A549 (cell line): ENCODE data around the gene CHI3L1. TPM values are rescaled to one million over a fixed set of nuclear protein-coding genes. Genes with fewer than 3 reads are reported as not detected.

Source experiments
- ATAC-seq, 2 experiments: fragments of 200-7000 bp in 1 of 2; fragments of >200 bp in 1 of 2; cut with Nextera tagmentation in 1 of 2; cut with Tn5 transposase in 1 of 2; 3 replicates each; pipeline versions ENCODE4 v1.8.0 to v1.9.1; 2018 to 2020; ENCODE audit warnings: mild to moderate bottlenecking in 1 of 2, moderate library complexity in 1 of 2
- CTCF ChIA-PET: fragments of 300-600 bp; sonication (Branson Sonifier 250); formaldehyde crosslinking; extraction: SDS; loops from one replicate; lab custom pipeline; 2021; ENCODE audit warnings: antibody characterized with exemption, inconsistent platforms; lab: Yijun Ruan, JAX
- POLR2A ChIA-PET: fragments of 350-600 bp; formaldehyde crosslinking; extraction: SDS; loops from one replicate; lab custom pipeline; 2021; ENCODE audit warnings: antibody characterized with exemption, inconsistent platforms; lab: Yijun Ruan, JAX
- DNase-seq, 2 experiments: peaks; one replicate each; pipeline versions ENCODE4 v3.0.0 to v3.0.0-alpha.2; 2011 to 2016; ENCODE audit warnings: low read depth in 1 of 2, low spot score in 1 of 2
- FAIRE-seq: peaks from 2 replicates; lab custom pipeline; 2011; peaks lifted over from hg19 to GRCh38; lab: Jason Lieb, UNC
- H3K27ac ChIP-seq, 2 experiments: fragments of >200 bp; sonication (Bioruptor Twin); formaldehyde crosslinking; 3 replicates each; pipeline ENCODE4 v1.5.1; 2016 to 2017
- H3K4me1 ChIP-seq: fragments of >200 bp; sonication (Bioruptor Twin); formaldehyde crosslinking; 3 replicates; pipeline ENCODE4 v1.6.1; 2016
- H3K4me2 ChIP-seq: fragments of >200 bp; sonication (Bioruptor Twin); formaldehyde crosslinking; 3 replicates; pipeline ENCODE4 v1.6.1; 2016
- H3K4me3 ChIP-seq: fragments of >200 bp; sonication (Bioruptor Twin); formaldehyde crosslinking; 3 replicates; pipeline ENCODE4 v1.5.1; 2016
- H3K9me3 ChIP-seq: fragments of >200 bp; sonication (Bioruptor Twin); formaldehyde crosslinking; 3 replicates; pipeline ENCODE4 v1.6.1; 2016
- BCL3 ChIP-seq: fragments of >200 bp; sonication (Bioruptor Twin); formaldehyde crosslinking; IDR thresholded peaks from 3 replicates; pipeline ENCODE4 v1.6.1; 2016
- CBX2 ChIP-seq: fragments of 200-600 bp; sonication (generic); IDR thresholded peaks from 2 replicates; pipeline ENCODE4 v1.6.1; 2016; ENCODE audit warnings: low read depth, mild to moderate bottlenecking, borderline replicate concordance
- E2F6 ChIP-seq: IDR thresholded peaks from 2 replicates; pipeline ENCODE4 v1.6.1; 2012; ENCODE audit warnings: low read depth, borderline replicate concordance
- EHF ChIP-seq: fragments of 250-450 bp; sonication (Bioruptor Pico); IDR thresholded peaks from 2 replicates; pipeline ENCODE4 v1.5.0; 2020; ENCODE audit warnings: mild to moderate bottlenecking
- HDAC2 ChIP-seq: fragments of 200-600 bp; sonication (generic); IDR thresholded peaks from 2 replicates; pipeline ENCODE4 v1.6.1; 2016
- HES2 ChIP-seq: fragments of >200 bp; sonication (Bioruptor Twin); formaldehyde crosslinking; IDR thresholded peaks from 2 replicates; pipeline ENCODE4 v1.6.1; 2016
- HEYL ChIP-seq: fragments of 250-450 bp; sonication (Bioruptor Pico); IDR thresholded peaks from 2 replicates; pipeline ENCODE4 v1.8.0; 2021; ENCODE audit warnings: mild to moderate bottlenecking, moderate library complexity
- HMGXB4 ChIP-seq: fragments of 250-450 bp; sonication (Bioruptor Pico); IDR thresholded peaks from 2 replicates; pipeline ENCODE4 v1.5.0; 2021; ENCODE audit warnings: mild to moderate bottlenecking, moderate library complexity, borderline replicate concordance
- HOXA7 ChIP-seq: fragments of 250-450 bp; sonication (Bioruptor Pico); IDR thresholded peaks from 2 replicates; pipeline ENCODE4 v1.5.0; 2020; ENCODE audit warnings: mild to moderate bottlenecking, moderate library complexity
- JUNB ChIP-seq: fragments of >200 bp; sonication (Bioruptor Twin); formaldehyde crosslinking; IDR thresholded peaks from 2 replicates; pipeline ENCODE4 v1.6.1; 2016
- KDM1A ChIP-seq: fragments of 200-600 bp; sonication (generic); IDR thresholded peaks from 2 replicates; pipeline ENCODE4 v1.6.1; 2016; ENCODE audit warnings: low read depth, mild to moderate bottlenecking
- NR3C1 ChIP-seq: fragments of >200 bp; sonication (Bioruptor Twin); formaldehyde crosslinking; IDR thresholded peaks from 3 replicates; pipeline ENCODE4 v1.6.1; 2017
- PHF8 ChIP-seq: fragments of 200-600 bp; sonication (generic); IDR thresholded peaks from 2 replicates; pipeline ENCODE4 v1.6.1; 2016; ENCODE audit warnings: low read depth, mild to moderate bottlenecking, antibody characterized with exemption, moderate library complexity, borderline replicate concordance
- RCOR1 ChIP-seq: fragments of 150-350 bp; IDR thresholded peaks from 2 replicates; pipeline ENCODE4 v1.6.1; 2014; ENCODE audit warnings: antibody characterized with exemption, low read length, low read depth
- REST ChIP-seq: fragments of 200-600 bp; sonication (generic); IDR thresholded peaks from 2 replicates; pipeline ENCODE4 v1.6.1; 2016; ENCODE audit warnings: antibody characterized with exemption, mild to moderate bottlenecking, moderate library complexity
- SMC3 ChIP-seq: fragments of >200 bp; sonication (Bioruptor Twin); formaldehyde crosslinking; IDR thresholded peaks from 3 replicates; pipeline ENCODE4 v1.6.1; 2018; ENCODE audit warnings: inconsistent platforms
- WGBS: methylation state at CpG from one replicate; pipeline ENCODE4 v1.1.6; 2017; ENCODE audit errors: missing lambda C conversion rate; 5-methylcytosine and 5-hydroxymethylcytosine counted together
- polyA plus RNA-seq, 4 experiments: library from polyadenylated mRNA; depleted of rRNA in 3 of 4; stranded (reverse); fragments of >200 nt; fragmentation: RNase III in 1 of 4; extraction: RNeasy Plus Mini Kit Qiagen cat#74134 plus additional on column Dnase treatment in 1 of 4; gene quantifications; 2 replicates in 3 of 4; 3 replicates in 1 of 4; pipeline ENCODE4 v1.2.3, GENCODE V29; 2011 to 2017

Gene CHI3L1
- polyA plus RNA-seq, 2 of the 4 experiments (the other 2 are of a cell fraction): 0.04 TPM; not detected in 1

- no peak for TF ChIP-seq HMGXB4
- TF ChIP-seq, all 56 proteins: peak for 0
Measured at GRCh38 chr1:203208181-203208580, 21.7 kb upstream of the CHI3L1 start (continued).

GRCh38 chr1:203207751-203208150, 21.2 kb upstream of the CHI3L1 start:
- Histone ChIP-seq H3K27ac (no peak overlapping the region), H3K4me2 (no peak overlapping the region), H3K4me1 (no peaks in the 10 kb centered on the region), H3K9me3 (no peaks in the 10 kb centered on the region), H3K4me3 (no peak overlapping the region)
- ChIA-PET POLR2A (no interaction called here), CTCF (interaction anchor here (0.8 to 7.5 kb wide), 7 partner anchors 8 to 169 kb away, joined by 3 to 84 read pairs (median 5); no protein-coding TSS in a partner anchor)
- FAIRE-seq (no peak), ATAC-seq (no peak), DNase-seq (no peak)
- 17% methylated on average over 2 of the region's 2 CpGs for WGBS
- TF ChIP-seq REST (no peak), EHF (CRISPR knock-in tag) (no peak), HEYL (CRISPR knock-in tag) (no peak), PHF8 (no peak), HDAC2 (no peak), NR3C1 (no peak), SMC3 (no peak), CBX2 (no peak), HES2 (no peak), BCL3 (no peak), E2F6 (no peak), JUNB (no peak), HMGXB4 (no peak), KDM1A (no peak), HOXA7 (CRISPR knock-in tag) (no peak), RCOR1 (no peak)
